IMR-90 (cell line): ENCODE measurements around the gene MORF4L2. TPM values are rescaled to one million over a fixed set of nuclear protein-coding genes. Genes with fewer than 3 reads are reported as not detected.

Experiments used
- ATAC-seq: fragments of 200-7000 bp; cut with Tn5 transposase; 2 replicates; pipeline ENCODE4 v1.9.1; 2020; ENCODE audit warnings: low read depth, mild to moderate bottlenecking, moderate library complexity
- BruUV-seq: library from RNA; stranded (reverse); fragments of 400-500 nt; replicated peaks from 2 replicates; lab custom pipeline; 2021; lab: Mats Ljungman, UMichigan
- CTCF ChIA-PET: fragments of 300-600 bp; formaldehyde crosslinking; extraction: SDS; loops from one replicate; lab custom pipeline; 2021; ENCODE audit warnings: antibody characterized with exemption; lab: Yijun Ruan, JAX
- POLR2A ChIA-PET: fragments of 300-600 bp; sonication (Branson Sonifier 250); formaldehyde crosslinking; loops from one replicate; lab custom pipeline; 2022; ENCODE audit warnings: antibody characterized with exemption; ENCODE audit not compliant: unreplicated experiment; lab: Charles Lee
- DNase-seq: peaks from one replicate; pipeline ENCODE4 v3.0.0; 2013
- H2AFZ ChIP-seq: replicated peaks from 2 replicates; pipeline ENCODE3; 2013; ENCODE audit warnings: low read length, mild to moderate bottlenecking; ENCODE audit not compliant: poor library complexity
- H2AK5ac ChIP-seq: 2 replicates; pipeline ENCODE4 v1.6.1; 2013; ENCODE audit warnings: low read depth, low read length, inconsistent platforms
- H2AK9ac ChIP-seq: replicated peaks from 2 replicates; pipeline ENCODE3; 2013; ENCODE audit warnings: mild to moderate bottlenecking, low read depth, low read length, moderate library complexity; ENCODE audit not compliant: poor library complexity
- H2BK120ac ChIP-seq: 2 replicates; pipeline ENCODE4 v1.6.1; 2013; ENCODE audit warnings: low read depth, low read length, inconsistent platforms
- H2BK15ac ChIP-seq: 3 replicates; pipeline ENCODE4 v1.6.1; 2013; ENCODE audit warnings: low read depth, low read length, inconsistent platforms
- H2BK20ac ChIP-seq: 2 replicates; pipeline ENCODE4 v1.6.1; 2013; ENCODE audit warnings: low read depth, mild to moderate bottlenecking, inconsistent platforms, low read length, moderate library complexity
- H2BK5ac ChIP-seq: 2 replicates; pipeline ENCODE4 v1.6.1; 2013; ENCODE audit warnings: mild to moderate bottlenecking, low read depth, low read length, inconsistent platforms; ENCODE audit not compliant: poor library complexity, severe bottlenecking
- H3K14ac ChIP-seq: replicated peaks from 2 replicates; pipeline ENCODE4 v1.6.1; 2013; ENCODE audit warnings: low read depth, low read length, inconsistent platforms
- H3K18ac ChIP-seq: 2 replicates; pipeline ENCODE4 v1.6.1; 2013; ENCODE audit warnings: low read depth, low read length, control low read depth
- H3K23ac ChIP-seq: 2 replicates; pipeline ENCODE4 v1.6.1; 2013; ENCODE audit warnings: low read depth, low read length, inconsistent platforms
- H3K27ac ChIP-seq: 2 replicates; pipeline ENCODE4 v1.5.1; 2013; ENCODE audit warnings: mild to moderate bottlenecking, control low read depth, low read length; ENCODE audit not compliant: insufficient read depth
- H3K27me3 ChIP-seq: 2 replicates; pipeline ENCODE4 v1.6.1; 2013; ENCODE audit warnings: low read length; ENCODE audit not compliant: control insufficient read depth, insufficient read depth
- H3K36me3 ChIP-seq: 2 replicates; pipeline ENCODE4 v1.6.1; 2013; ENCODE audit warnings: low read length, mixed read lengths; ENCODE audit not compliant: control insufficient read depth, insufficient read depth
- H3K4ac ChIP-seq: 2 replicates; pipeline ENCODE4 v1.6.1; 2013; ENCODE audit warnings: low read depth, low read length, inconsistent platforms
- H3K4me1 ChIP-seq: 2 replicates; pipeline ENCODE4 v1.6.1; 2013; ENCODE audit warnings: low read length, mixed read lengths; ENCODE audit not compliant: control insufficient read depth, insufficient read depth
- H3K4me2 ChIP-seq: 2 replicates; pipeline ENCODE4 v1.6.1; 2013; ENCODE audit warnings: low read depth, mild to moderate bottlenecking, control low read depth, low read length, moderate library complexity
- H3K4me3 ChIP-seq: 2 replicates; pipeline ENCODE4 v1.5.1; 2013; ENCODE audit warnings: low read depth, mild to moderate bottlenecking, control low read depth, low read length, moderate library complexity; ENCODE audit not compliant: insufficient read depth
- H3K56ac ChIP-seq: 2 replicates; pipeline ENCODE4 v1.6.1; 2013; ENCODE audit warnings: low read length, inconsistent platforms; ENCODE audit not compliant: insufficient read depth; ENCODE audit errors: extremely low read depth
- H3K79me1 ChIP-seq, 2 experiments: 2 replicates each; pipeline ENCODE4 v1.6.1; 2013; ENCODE audit warnings: low read length in 2 of 2, inconsistent platforms in 1 of 2, low read depth in 1 of 2
- H3K9ac ChIP-seq: 2 replicates; pipeline ENCODE4 v1.6.1; 2013; ENCODE audit warnings: low read depth, low read length, control low read depth
- H3K9me1 ChIP-seq: 2 replicates; pipeline ENCODE4 v1.6.1; 2013; ENCODE audit warnings: low read length, inconsistent platforms; ENCODE audit not compliant: insufficient read depth
- H3K9me3 ChIP-seq: 2 replicates; pipeline ENCODE4 v1.6.1; 2013; ENCODE audit warnings: low read length; ENCODE audit not compliant: control insufficient read depth, insufficient read depth
- H4K20me1 ChIP-seq: 2 replicates; pipeline ENCODE4 v1.6.1; 2013; ENCODE audit warnings: low read length, inconsistent platforms; ENCODE audit not compliant: insufficient read depth
- H4K5ac ChIP-seq: 2 replicates; pipeline ENCODE4 v1.6.1; 2013; ENCODE audit warnings: mild to moderate bottlenecking, low read depth, low read length, control low read depth
- H4K8ac ChIP-seq, 2 experiments: 2 replicates each; pipeline ENCODE4 v1.6.1; 2013; ENCODE audit warnings: low read depth in 2 of 2, low read length in 2 of 2, control low read depth in 1 of 2, inconsistent platforms in 1 of 2
- H4K91ac ChIP-seq: 2 replicates; pipeline ENCODE4 v1.6.1; 2013; ENCODE audit warnings: low read depth, low read length, inconsistent platforms; ENCODE audit not compliant: insufficient read depth
- BHLHE40 ChIP-seq: fragments of 150-350 bp; IDR thresholded peaks from 2 replicates; pipeline ENCODE4 v1.6.1; 2016; ENCODE audit warnings: mild to moderate bottlenecking, low read depth, low read length
- CEBPB ChIP-seq: IDR thresholded peaks from 2 replicates; pipeline ENCODE4 v1.6.1; 2012; ENCODE audit warnings: low read depth, low read length, improper control_type of control experiment
- CHD1 ChIP-seq: IDR thresholded peaks from 2 replicates; pipeline ENCODE4 v1.6.1; 2012; ENCODE audit warnings: low read depth, low read length, improper control_type of control experiment
- CTCF ChIP-seq: conservative IDR thresholded peaks from 2 replicates; pipeline ENCODE4 v1.5.1; 2012; ENCODE audit warnings: mild to moderate bottlenecking, low read depth, low read length, improper control_type of control experiment
- ELK1 ChIP-seq: fragments of 150-350 bp; IDR thresholded peaks from 2 replicates; pipeline ENCODE4 v1.6.1; 2016; ENCODE audit warnings: low read depth, mild to moderate bottlenecking, low read length, moderate library complexity, borderline replicate concordance
- FOS ChIP-seq: fragments of 150-350 bp; IDR thresholded peaks from 2 replicates; pipeline ENCODE4 v1.6.1; 2016; ENCODE audit warnings: low read depth, low read length
- MAFK ChIP-seq: IDR thresholded peaks from 2 replicates; pipeline ENCODE4 v1.6.1; 2012; ENCODE audit warnings: low read depth, low read length, improper control_type of control experiment
- MAZ ChIP-seq: IDR thresholded peaks from 2 replicates; pipeline ENCODE4 v1.6.1; 2012; ENCODE audit warnings: low read depth, mild to moderate bottlenecking, low read length, improper control_type of control experiment, moderate library complexity, borderline replicate concordance
- MXI1 ChIP-seq: IDR thresholded peaks from 2 replicates; pipeline ENCODE4 v1.6.1; 2012; ENCODE audit warnings: low read depth, mild to moderate bottlenecking, low read length, moderate library complexity, borderline replicate concordance
- NFE2L2 ChIP-seq: fragments of 150-350 bp; IDR thresholded peaks from 2 replicates; pipeline ENCODE4 v1.6.1; 2016; ENCODE audit warnings: low read depth, mild to moderate bottlenecking, low read length
- POLR2A ChIP-seq: IDR thresholded peaks from 2 replicates; pipeline ENCODE4 v1.6.1; 2012; ENCODE audit warnings: mild to moderate bottlenecking, low read depth, low read length
- RAD21 ChIP-seq: IDR thresholded peaks from 2 replicates; pipeline ENCODE4 v1.6.1; 2012; ENCODE audit warnings: low read length, improper control_type of control experiment
- RCOR1 ChIP-seq: IDR thresholded peaks from 2 replicates; pipeline ENCODE4 v1.6.1; 2012; ENCODE audit warnings: mild to moderate bottlenecking, low read length, improper control_type of control experiment; ENCODE audit not compliant: insufficient replicate concordance
- RFX5 ChIP-seq: IDR thresholded peaks from 2 replicates; pipeline ENCODE4 v1.8.0; 2012; ENCODE audit warnings: low read depth, mild to moderate bottlenecking, low read length, moderate library complexity
- SMC3 ChIP-seq: fragments of 150-350 bp; IDR thresholded peaks from 2 replicates; pipeline ENCODE4 v1.6.1; 2016; ENCODE audit warnings: low read depth, mild to moderate bottlenecking, antibody characterized with exemption, low read length, moderate library complexity
- USF2 ChIP-seq: fragments of 150-350 bp; IDR thresholded peaks from 2 replicates; pipeline ENCODE4 v1.6.1; 2017; ENCODE audit warnings: mild to moderate bottlenecking, antibody characterized with exemption, low read length, low read depth
- WGBS, 2 experiments: methylation state at CpG; one replicate each; pipeline versions ENCODE4 v1.1.5 to v1.1.7; 2013; ENCODE audit warnings: missing lambda C conversion rate in 2 of 2; ENCODE audit not compliant: insufficient read length in 1 of 2; ENCODE audit errors: extremely low coverage in 2 of 2; 5-methylcytosine and 5-hydroxymethylcytosine counted together
- dilution Hi-C: fragments of 300-500 bp; cut with HindIII; formaldehyde crosslinking; loops from one replicate; pipeline ENCODE4 v1.14.3; 2018; ENCODE audit warnings: low sequenced_read_pairs; ENCODE audit not compliant: unreplicated experiment
- in situ Hi-C: fragments of 300-500 bp; cut with MboI; formaldehyde crosslinking; loops from 3 replicates; pipeline ENCODE4 v1.14.3; 2019; ENCODE audit warnings: low sequenced_read_pairs, inconsistent platforms, mixed read lengths
- intact Hi-C: fragments of 100-400 bp; cut with micrococcal nuclease; formaldehyde crosslinking; loops from 2 replicates; pipeline ENCODE4 v1.10.0; 2022
- polyA plus RNA-seq, 3 experiments: library from polyadenylated mRNA; depleted of rRNA; stranded (reverse); fragments of >200 nt; gene quantifications; 2 replicates each; pipeline ENCODE4 v1.2.3, GENCODE V29; 2012; ENCODE audit warnings: low replicate concordance in 1 of 3
- total RNA-seq: library from RNA; depleted of rRNA; stranded (reverse); fragments of >200 nt; gene quantifications from 2 replicates; pipeline ENCODE4 v1.2.3, GENCODE V29; 2012

Gene MORF4L2
- total and polyA plus RNA-seq, 2 of the 4 experiments (the other 2 are of a cell fraction), result 795 to 1,218 TPM

GRCh38 chrX:103710609-103711008, 24.1 kb upstream of the MORF4L2 start, which contains the start of gene TMEM31:
TMEM31 (plus strand) TSS chrX:103710909; CDS start chrX:103712259, 1,350 bp downstream.
- BruUV-seq, result no TSS peak
- dilution Hi-C loops, result no loop called here
- no peak within 1 kb of the TSS for H3K56ac ChIP-seq
- no peak within 1 kb of the TSS for H3K4me3 ChIP-seq
- H4K8ac ChIP-seq, result no peak within 1 kb of the TSS
- ATAC-seq (no peak), DNase-seq (no peak)
- no peaks in the 10 kb centered on the region; the same call in 1 of the 2 replicates for H3K9me3 ChIP-seq
- no peak within 1 kb of the TSS for H2BK5ac ChIP-seq
- H4K91ac ChIP-seq, result no peak within 1 kb of the TSS
- H3K4me2 ChIP-seq, result no peak within 1 kb of the TSS
- no peak within 1 kb of the TSS for H3K27ac ChIP-seq
- CTCF ChIA-PET, result interaction anchor here (0.5 to 1.0 kb wide), 3 partner anchors 9 to 98 kb away, joined by 3 to 6 read pairs (median 5); no protein-coding TSS in a partner anchor
- H2BK20ac ChIP-seq, result no peak within 1 kb of the TSS
- H3K4me1 ChIP-seq, result no peaks in the 10 kb centered on the region
- no peak within 1 kb of the TSS for H2AK9ac ChIP-seq
- no peak within 1 kb of the TSS for H2BK15ac ChIP-seq
- no peaks in the 10 kb centered on the region for H3K36me3 ChIP-seq
- no peak within 1 kb of the TSS for H2BK120ac ChIP-seq
- no peaks in the 10 kb centered on the region; the same call in 1 of the 2 replicates for H4K20me1 ChIP-seq
- WGBS, 2 experiments, result no CpG with 5 or more reads among the region's 5 CpGs
- in situ Hi-C loops, result no loop called here
- intact Hi-C loops, result loop anchor here (1.0 kb wide), 1 partner anchor 64 kb away; no protein-coding TSS in a partner anchor
- H2AFZ ChIP-seq, result no peak within 1 kb of the TSS
- POLR2A ChIA-PET, result interaction anchor here (0.6 kb wide), 1 partner anchor 29 kb away, joined by 7 read pairs; no protein-coding TSS in a partner anchor
- H4K5ac ChIP-seq, result no peak within 1 kb of the TSS
- no peak within 1 kb of the TSS for H3K18ac ChIP-seq
- H3K23ac ChIP-seq, result no peak within 1 kb of the TSS
- H3K79me1 ChIP-seq, result no peaks in the 10 kb centered on the region
- no peak for TF ChIP-seq BHLHE40
- TF ChIP-seq POLR2A, result no peak
- TF ChIP-seq MAZ, result no peak
- TF ChIP-seq NFE2L2, result no peak
- no peak for TF ChIP-seq RCOR1
- TF ChIP-seq RFX5, result no peak
- TF ChIP-seq MAFK, result no peak
- no peak for TF ChIP-seq RAD21
- no peak for TF ChIP-seq CHD1
- TF ChIP-seq USF2, result no peak
- no peak for TF ChIP-seq FOS
- no peak for TF ChIP-seq SMC3
- TF ChIP-seq MXI1, result no peak
- TF ChIP-seq CEBPB, result no peak
- no peak for TF ChIP-seq ELK1
- TF ChIP-seq CTCF, result no peak
- H3K9me1 ChIP-seq, result no peaks in the 10 kb centered on the region
- H3K14ac ChIP-seq, result no peak within 1 kb of the TSS
- no peak within 1 kb of the TSS for H2AK5ac ChIP-seq
- H3K4ac ChIP-seq, result no peak within 1 kb of the TSS
- H3K27me3 ChIP-seq, result peaks cover 10% of the 10 kb centered on the region
- no peak within 1 kb of the TSS for H3K9ac ChIP-seq
